ENCODE results near the gene ITGB1BP1.

ITGB1BP1 gene, protein sequence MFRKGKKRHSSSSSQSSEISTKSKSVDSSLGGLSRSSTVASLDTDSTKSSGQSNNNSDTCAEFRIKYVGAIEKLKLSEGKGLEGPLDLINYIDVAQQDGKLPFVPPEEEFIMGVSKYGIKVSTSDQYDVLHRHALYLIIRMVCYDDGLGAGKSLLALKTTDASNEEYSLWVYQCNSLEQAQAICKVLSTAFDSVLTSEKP

DNA sequence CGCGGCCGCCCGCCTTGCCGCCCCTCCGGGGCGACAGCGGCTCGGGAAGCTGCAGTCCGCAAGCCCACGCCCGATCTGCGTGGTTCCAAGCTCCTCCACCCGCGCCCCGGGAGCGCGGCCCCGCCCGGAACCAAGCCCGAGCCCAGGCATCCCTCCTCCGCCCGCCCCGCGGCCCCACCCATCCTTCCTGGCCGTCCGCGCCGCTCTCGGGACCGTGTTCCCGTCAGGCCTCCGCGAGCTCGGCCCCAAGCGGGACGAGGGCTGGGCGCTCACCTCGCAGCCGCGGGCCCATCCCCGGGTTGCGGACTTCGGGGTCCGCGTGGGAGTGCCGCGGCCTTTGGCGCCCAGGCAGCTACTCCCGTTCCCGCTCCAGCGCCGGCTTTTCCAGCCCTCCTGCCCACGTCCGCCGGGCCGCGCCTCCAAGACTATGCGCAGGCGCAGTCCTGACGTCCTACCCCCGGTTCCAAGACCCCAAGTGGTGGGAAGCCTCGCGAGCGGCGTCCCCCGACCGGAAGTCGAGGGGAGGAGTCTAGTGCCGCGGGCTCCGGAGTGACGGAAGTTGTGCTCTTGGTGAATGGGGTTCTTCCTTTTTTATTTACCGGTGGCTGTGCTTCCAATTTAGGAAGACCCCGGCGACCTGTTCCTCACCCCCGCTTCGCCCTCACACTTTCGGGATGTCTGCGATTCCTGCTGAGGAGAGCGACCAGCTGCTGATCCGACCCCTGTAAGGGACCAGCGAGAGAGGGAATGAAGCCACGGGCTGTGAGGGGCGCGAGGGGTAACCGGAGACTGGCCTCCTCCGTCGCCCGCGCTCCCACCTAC, at the start of gene ITGB1BP1, which contains the start of gene CPSF3:
TSS of gene ITGB1BP1 (minus strand) at position 429 of the 822 bp plus-strand sequence. CDS start 4,831 bp downstream, outside the sequence.
TSS of gene CPSF3 (plus strand) at position 555 of the 822 bp plus-strand sequence. CDS start at position 675, 120 bp downstream.
- peak; percentile 92 for DNase-seq (ENCODE audit: extremely low read depth, low read depth)
- TF ChIP-seq, protein P1, sequence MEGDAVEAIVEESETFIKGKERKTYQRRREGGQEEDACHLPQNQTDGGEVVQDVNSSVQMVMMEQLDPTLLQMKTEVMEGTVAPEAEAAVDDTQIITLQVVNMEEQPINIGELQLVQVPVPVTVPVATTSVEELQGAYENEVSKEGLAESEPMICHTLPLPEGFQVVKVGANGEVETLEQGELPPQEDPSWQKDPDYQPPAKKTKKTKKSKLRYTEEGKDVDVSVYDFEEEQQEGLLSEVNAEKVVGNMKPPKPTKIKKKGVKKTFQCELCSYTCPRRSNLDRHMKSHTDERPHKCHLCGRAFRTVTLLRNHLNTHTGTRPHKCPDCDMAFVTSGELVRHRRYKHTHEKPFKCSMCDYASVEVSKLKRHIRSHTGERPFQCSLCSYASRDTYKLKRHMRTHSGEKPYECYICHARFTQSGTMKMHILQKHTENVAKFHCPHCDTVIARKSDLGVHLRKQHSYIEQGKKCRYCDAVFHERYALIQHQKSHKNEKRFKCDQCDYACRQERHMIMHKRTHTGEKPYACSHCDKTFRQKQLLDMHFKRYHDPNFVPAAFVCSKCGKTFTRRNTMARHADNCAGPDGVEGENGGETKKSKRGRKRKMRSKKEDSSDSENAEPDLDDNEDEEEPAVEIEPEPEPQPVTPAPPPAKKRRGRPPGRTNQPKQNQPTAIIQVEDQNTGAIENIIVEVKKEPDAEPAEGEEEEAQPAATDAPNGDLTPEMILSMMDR (IDR thresholded peaks at IDR 0.05; ENCODE audit: low read depth, low read length, missing control alignments) = no peak
- H3K4me3 ChIP-seq (replicated peaks; ENCODE audit: low read depth, low read length) = peak within 1 kb of the TSS; percentile 97

DNA sequence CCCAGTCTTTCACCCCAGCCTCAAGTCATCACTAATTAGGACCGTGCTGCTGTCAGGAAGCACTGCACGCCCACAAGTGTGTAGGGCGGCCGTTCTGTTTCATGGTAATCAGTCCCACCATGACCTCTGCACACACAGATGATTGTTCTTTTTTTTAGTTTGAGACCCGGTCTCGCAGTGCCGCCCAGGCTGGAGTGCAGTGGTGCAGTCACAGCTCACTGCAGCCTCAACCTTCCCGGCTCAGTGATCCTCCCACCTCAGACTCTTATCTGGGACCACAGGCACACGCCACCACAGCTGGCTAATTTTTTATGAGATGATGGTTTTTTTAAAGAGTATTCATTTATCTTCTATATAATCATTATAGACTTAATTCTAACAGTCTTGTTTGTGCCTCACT, 49.2 kb upstream of the ITGB1BP1 start:
- DNase-seq (ENCODE audit: extremely low read depth, low read depth) = no peak
- no peak overlapping the region for H3K4me3 ChIP-seq (replicated peaks; ENCODE audit: low read depth, low read length)
- TF ChIP-seq, protein P1 (IDR thresholded peaks at IDR 0.05; ENCODE audit: low read depth, low read length, missing control alignments) = no peak

DNA sequence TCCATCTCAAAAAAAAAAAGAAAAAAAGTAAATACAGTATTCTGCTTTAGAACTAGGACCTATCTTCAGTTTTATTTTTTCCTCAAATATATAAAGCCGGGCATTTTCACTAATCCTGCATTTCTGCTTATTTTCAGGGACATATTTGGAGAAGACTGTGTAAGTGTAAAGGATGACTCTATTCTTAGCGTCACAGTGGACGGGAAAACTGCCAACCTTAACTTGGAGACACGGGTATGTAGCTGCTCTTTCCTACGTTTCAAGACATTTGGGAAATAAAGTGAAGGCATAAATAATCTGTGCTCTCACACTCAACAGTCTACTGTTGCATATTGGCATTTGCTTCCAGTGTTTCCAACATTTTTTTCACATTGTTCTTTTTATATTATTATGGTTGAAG, 47.9 kb upstream of the ITGB1BP1 start:
- DNase-seq (ENCODE audit: extremely low read depth, low read depth) = no peak
- TF ChIP-seq, protein P1 (IDR thresholded peaks at IDR 0.05; ENCODE audit: low read depth, low read length, missing control alignments) = no peak

DNA sequence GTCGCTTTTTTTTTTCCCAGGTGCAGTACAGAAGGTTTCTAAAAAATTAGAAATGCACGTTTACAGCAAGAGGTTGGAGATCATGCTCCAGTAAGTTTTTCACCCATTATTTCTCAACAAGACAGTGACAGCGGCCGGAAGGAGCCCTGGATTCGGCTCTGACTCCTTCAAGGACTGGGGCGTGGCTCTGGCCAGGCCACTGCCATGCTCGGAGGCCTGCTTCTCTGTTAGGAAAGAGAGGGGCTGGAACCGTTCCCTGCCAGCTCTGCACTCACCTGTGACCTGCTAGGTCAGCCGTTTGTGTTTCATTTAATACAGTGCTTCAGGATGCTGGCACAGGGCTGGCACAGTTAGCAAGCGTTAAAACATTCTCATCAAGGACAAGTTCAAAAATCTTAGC, 44.4 kb upstream of the ITGB1BP1 start:
- no peak for DNase-seq (ENCODE audit: extremely low read depth, low read depth)

More for the DNA sequence above, 47.9 kb upstream of the ITGB1BP1 start:
- H3K4me3 ChIP-seq (replicated peaks; ENCODE audit: low read depth, low read length) = no peak overlapping the region

DNA sequence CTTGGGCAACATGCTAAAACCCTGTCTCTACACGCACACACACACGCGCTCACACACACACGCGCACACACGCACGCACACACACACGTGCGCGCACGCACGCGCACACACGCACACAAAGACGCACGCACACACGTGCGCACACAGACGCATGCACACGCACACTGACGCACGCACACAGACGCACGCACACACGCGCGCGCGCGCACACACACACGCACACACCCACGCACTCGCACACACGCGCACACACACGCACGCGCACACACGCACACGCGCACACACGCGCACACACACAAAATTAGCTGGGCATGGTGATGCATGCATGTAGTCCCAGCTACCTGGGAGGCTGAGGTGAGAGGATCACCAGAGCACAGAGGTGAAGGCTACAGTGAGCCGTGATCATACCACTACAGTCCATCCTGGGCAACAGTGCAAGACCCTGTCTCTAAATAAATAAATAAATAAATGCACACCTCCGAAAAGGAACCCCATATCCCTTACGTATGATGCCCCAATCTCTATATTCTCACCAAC, 42.9 kb upstream of the ITGB1BP1 start:
- TF ChIP-seq, protein P1 (IDR thresholded peaks at IDR 0.05; ENCODE audit: low read depth, low read length, missing control alignments) = no peak
- DNase-seq (ENCODE audit: extremely low read depth, low read depth) = no peak

More for the DNA sequence above, 44.4 kb upstream of the ITGB1BP1 start:
- no peak overlapping the region for H3K4me3 ChIP-seq (replicated peaks; ENCODE audit: low read depth, low read length)
- TF ChIP-seq, protein P1 (IDR thresholded peaks at IDR 0.05; ENCODE audit: low read depth, low read length, missing control alignments) = no peak

DNA sequence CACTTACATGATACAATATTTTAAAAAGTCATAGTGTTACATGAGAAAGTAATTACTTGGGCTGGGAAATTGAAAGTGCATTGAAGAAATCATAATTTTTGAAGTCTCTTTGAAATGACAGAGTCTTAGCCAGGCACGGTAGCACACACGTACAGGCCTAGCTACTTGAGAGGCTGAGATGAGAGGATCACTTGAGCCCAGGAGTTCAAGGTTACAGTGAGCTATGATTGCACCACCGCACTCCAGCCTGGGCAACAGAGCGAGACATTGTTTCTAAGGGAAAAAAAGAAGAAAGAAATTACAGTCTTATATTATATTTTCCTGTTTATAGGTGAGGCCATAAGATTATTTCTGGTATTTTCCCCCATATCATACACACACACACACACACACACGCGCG, 41.8 kb upstream of the ITGB1BP1 start:
- no peak for DNase-seq (ENCODE audit: extremely low read depth, low read depth)
- TF ChIP-seq, protein P1 (IDR thresholded peaks at IDR 0.05; ENCODE audit: low read depth, low read length, missing control alignments) = no peak
- H3K4me3 ChIP-seq (replicated peaks; ENCODE audit: low read depth, low read length) = no peak overlapping the region

More for the DNA sequence above, 42.9 kb upstream of the ITGB1BP1 start:
- H3K4me3 ChIP-seq (replicated peaks; ENCODE audit: low read depth, low read length) = no peak overlapping the region

Data from HFF-Myc (cell line).